Kasumi-1 (cell line): ENCODE measurements around the gene HIC1.

Source experiments
- DNase-seq, 2 experiments: peaks; one replicate each; lab custom pipeline; 2025; lab: John Stamatoyannopoulos, UW

Gene HIC1

GRCh38 chr17:2102931-2103809 is 48.3 kb downstream of the HIC1 start:
- no peak for DNase-seq

GRCh38 chr17:2105663-2106062 is 50.8 kb downstream of the HIC1 start:
- no peak for DNase-seq

- no peak for DNase-seq
These were observed 51.5 kb downstream of the HIC1 start for GRCh38 chr17:2106308-2106955.

GRCh38 chr17:2107050-2107449 is 52.1 kb downstream of the HIC1 start:
- DNase-seq: no peak

GRCh38 chr17:2107506-2107905 is 52.6 kb downstream of the HIC1 start:
- no peak for DNase-seq

- DNase-seq: no peak
These were observed 53.3 kb downstream of the HIC1 start for GRCh38 chr17:2108170-2108569.

- no peak for DNase-seq
These were observed 55.5 kb downstream of the HIC1 start for GRCh38 chr17:2110436-2110835.

- no peak for DNase-seq
These were observed 56.8 kb downstream of the HIC1 start for GRCh38 chr17:2111691-2112090.
